ENCODE results near the gene MOV10. TPM values are rescaled to one million over a fixed set of nuclear protein-coding genes. Genes with fewer than 3 reads are reported as not detected.

The MOV10 gene
- total and polyA plus RNA-seq, 2 of the 13 experiments (the other 11 are each of a cell fraction or from before 2014, with no cell fraction given): 56.4 to 58.2 TPM

DNA sequence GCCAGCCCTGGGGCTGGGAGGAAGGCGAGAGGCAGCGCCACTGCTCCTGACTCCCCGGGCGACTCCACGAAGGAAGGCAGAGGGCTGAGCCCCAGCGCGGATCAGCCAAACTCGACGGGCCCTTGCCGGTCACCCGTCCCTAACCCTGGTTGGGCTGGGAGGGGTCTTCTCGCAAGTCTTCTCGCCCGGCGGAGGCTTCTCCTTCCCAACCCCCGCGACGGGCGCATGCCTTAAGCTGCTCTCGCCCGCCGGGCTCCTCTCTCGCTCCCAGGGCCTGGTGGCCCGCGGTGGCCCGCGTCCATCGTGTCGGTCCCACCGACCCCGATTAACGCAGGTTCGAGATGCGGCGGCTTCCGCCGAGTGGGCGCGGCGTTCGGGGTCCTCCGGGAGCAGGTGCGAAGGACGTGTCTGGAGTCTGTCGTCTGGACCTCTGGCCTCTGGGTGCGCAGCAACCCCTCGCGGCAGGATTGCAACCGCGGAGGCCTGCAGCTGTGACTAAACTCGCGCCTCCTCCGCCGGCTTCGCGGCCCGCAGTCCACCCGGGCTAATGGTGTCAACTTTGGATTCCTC is 69.6 kb downstream of the MOV10 start:
- CTCF ChIA-PET (ENCODE audit: low intra/inter-chr PET ratio, low total read pairs): no interaction called here

More for the DNA sequence above, 69.6 kb downstream of the MOV10 start:
- POLR2A ChIA-PET: no interaction called here
- no TSS peak for BruUV-seq (replicated peaks)
- Histone ChIP-seq H3K27ac (ENCODE audit: extremely low read length, insufficient read depth, low read length) (no peak overlapping the region), H3K9me3 (ENCODE audit: low read length) (no peaks in the 10 kb centered on the region), H2AFZ (ENCODE audit: low read length) (no peak overlapping the region), H3K4me3 (replicated peaks in 1 of 3; ENCODE audit: insufficient read depth in 1 of 3, low read depth in 2 of 3, low read length in 3 of 3) (no peak overlapping the region), H3K4me1 (ENCODE audit: insufficient read depth, low read length) (no peaks in the 10 kb centered on the region), H3K36me3 (replicated peaks in 1 of 2; ENCODE audit: control insufficient read depth in 1 of 2, insufficient read depth in 2 of 2, low read length in 2 of 2) (no peaks in the 10 kb centered on the region), H3K9ac (ENCODE audit: insufficient read depth, low read depth, low read length) (no peak overlapping the region), H3K79me2 (ENCODE audit: insufficient read depth, low read length) (no peaks in the 10 kb centered on the region), H3K27me3 (ENCODE audit: control insufficient read depth in 1 of 2, insufficient read depth in 2 of 2, low read length in 2 of 2) (0 out of 5 replicates have a peak, but pooled peaks cover 0 to 4% of the 10 kb centered on the region in 2 experiments), H4K20me1 (ENCODE audit: insufficient read depth, low read length) (no peaks in the 10 kb centered on the region), H3K4me2 (ENCODE audit: low read depth, low read length) (no peak overlapping the region)
- TF ChIP-seq AGO2 (optimal IDR thresholded peaks at IDR 0.05; ENCODE audit: low read depth, low read length) (no peak), GTF2F1 (IDR thresholded peaks at IDR 0.05; ENCODE audit: low read length) (no peak), ZNF615 (CRISPR knock-in tag; IDR thresholded peaks at IDR 0.05; ENCODE audit: borderline replicate concordance) (no peak), ATF7-NPFF (CRISPR knock-in tag; IDR thresholded peaks at IDR 0.05; ENCODE audit: low read depth) (no peak), NCOR1 (IDR thresholded peaks at IDR 0.05; ENCODE audit: borderline replicate concordance, low read length) (no peak), FOXO1 (CRISPR knock-in tag; IDR thresholded peaks at IDR 0.05) (no peak), ZNF224 (CRISPR knock-in tag; IDR thresholded peaks at IDR 0.05) (no peak), ZFP82 (CRISPR knock-in tag; IDR thresholded peaks at IDR 0.05; ENCODE audit: borderline replicate concordance) (no peak), PAWR (CRISPR knock-in tag; IDR thresholded peaks at IDR 0.05; ENCODE audit: borderline replicate concordance) (no peak), ZNF670 (CRISPR knock-in tag; IDR thresholded peaks at IDR 0.05; ENCODE audit: borderline replicate concordance) (no peak)
- TF ChIP-seq, protein P1, sequence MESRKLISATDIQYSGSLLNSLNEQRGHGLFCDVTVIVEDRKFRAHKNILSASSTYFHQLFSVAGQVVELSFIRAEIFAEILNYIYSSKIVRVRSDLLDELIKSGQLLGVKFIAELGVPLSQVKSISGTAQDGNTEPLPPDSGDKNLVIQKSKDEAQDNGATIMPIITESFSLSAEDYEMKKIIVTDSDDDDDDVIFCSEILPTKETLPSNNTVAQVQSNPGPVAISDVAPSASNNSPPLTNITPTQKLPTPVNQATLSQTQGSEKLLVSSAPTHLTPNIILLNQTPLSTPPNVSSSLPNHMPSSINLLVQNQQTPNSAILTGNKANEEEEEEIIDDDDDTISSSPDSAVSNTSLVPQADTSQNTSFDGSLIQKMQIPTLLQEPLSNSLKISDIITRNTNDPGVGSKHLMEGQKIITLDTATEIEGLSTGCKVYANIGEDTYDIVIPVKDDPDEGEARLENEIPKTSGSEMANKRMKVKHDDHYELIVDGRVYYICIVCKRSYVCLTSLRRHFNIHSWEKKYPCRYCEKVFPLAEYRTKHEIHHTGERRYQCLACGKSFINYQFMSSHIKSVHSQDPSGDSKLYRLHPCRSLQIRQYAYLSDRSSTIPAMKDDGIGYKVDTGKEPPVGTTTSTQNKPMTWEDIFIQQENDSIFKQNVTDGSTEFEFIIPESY (CRISPR knock-in tag; IDR thresholded peaks at IDR 0.05): no peak
- TF ChIP-seq, protein P2, sequence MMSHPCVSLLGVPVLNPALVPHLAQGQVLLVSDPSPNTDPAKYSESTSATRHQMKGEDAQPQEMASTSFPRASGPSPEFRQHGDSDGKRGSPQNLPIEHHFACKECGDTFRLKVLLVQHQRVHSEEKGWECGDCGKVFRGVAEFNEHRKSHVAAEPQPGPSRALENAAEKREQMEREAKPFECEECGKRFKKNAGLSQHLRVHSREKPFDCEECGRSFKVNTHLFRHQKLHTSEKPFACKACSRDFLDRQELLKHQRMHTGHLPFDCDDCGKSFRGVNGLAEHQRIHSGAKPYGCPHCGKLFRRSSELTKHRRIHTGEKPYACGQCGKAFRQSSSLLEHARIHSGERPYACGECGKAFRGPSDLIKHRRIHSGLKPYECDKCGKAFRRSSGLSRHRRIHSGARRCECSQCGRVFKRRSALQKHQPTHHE (CRISPR knock-in tag; IDR thresholded peaks at IDR 0.05; ENCODE audit: borderline replicate concordance): no peak
- TF ChIP-seq, protein P3, sequence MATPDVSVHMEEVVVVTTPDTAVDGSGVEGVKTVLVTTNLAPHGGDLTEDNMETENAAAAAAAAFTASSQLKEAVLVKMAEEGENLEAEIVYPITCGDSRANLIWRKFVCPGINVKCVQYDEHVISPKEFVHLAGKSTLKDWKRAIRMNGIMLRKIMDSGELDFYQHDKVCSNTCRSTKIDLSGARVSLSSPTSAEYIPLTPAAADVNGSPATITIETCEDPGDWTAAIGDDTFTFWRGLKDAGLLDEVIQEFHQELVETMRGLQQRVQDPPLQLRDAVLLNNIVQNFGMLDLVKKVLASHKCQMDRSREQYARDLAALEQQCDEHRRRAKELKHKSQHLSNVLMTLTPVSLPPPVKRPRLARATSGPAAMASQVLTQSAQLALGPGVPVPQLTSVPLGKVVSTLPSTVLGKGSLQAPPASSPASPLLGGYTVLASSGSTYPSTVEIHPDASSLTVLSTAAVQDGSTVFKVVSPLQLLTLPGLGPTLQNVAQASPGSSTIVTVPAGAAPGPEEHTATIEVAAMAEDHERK (CRISPR knock-in tag; IDR thresholded peaks at IDR 0.05; ENCODE audit: low read depth): no peak
- WGBS (ENCODE audit: low lambda C conversion rate): 91% methylated on average over 34 of the region's 58 CpGs
- DNase-seq (ENCODE audit: low spot score): no peak
- FAIRE-seq: no peak
- in situ Hi-C loops (cut with HindIII; ENCODE audit: extremely low pct_ligation_motif_present, low pct_unique_long_range_greater_than_20kb) (no loop called here), intact Hi-C loops (cut with micrococcal nuclease; ENCODE audit: unreplicated experiment) (no loop called here)
- ATAC-seq: no peak
